MV-4-11 (cell line): ENCODE results near the gene IL13.

Experiments
- DNase-seq: peaks from one replicate; lab custom pipeline; 2025; lab: John Stamatoyannopoulos, UW

The IL13 gene

GRCh38 chr5:132669966-132670882 lies 12.3 kb downstream of the IL13 start:
- no peak for DNase-seq

- DNase-seq: no peak
Measured at GRCh38 chr5:132671000-132671399, 13.0 kb downstream of the IL13 start.

DNA sequence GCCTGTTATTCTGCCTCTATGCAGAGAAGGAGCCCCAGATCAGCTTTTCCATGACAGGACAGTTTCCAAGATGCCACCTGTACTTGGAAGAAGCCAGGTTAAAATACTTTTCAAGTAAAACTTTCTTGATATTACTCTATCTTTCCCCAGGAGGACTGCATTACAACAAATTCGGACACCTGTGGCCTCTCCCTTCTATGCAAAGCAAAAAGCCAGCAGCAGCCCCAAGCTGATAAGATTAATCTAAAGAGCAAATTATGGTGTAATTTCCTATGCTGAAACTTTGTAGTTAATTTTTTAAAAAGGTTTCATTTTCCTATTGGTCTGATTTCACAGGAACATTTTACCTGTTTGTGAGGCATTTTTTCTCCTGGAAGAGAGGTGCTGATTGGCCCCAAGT lies 15.5 kb downstream of the IL13 start:
- DNase-seq: no peak

DNA sequence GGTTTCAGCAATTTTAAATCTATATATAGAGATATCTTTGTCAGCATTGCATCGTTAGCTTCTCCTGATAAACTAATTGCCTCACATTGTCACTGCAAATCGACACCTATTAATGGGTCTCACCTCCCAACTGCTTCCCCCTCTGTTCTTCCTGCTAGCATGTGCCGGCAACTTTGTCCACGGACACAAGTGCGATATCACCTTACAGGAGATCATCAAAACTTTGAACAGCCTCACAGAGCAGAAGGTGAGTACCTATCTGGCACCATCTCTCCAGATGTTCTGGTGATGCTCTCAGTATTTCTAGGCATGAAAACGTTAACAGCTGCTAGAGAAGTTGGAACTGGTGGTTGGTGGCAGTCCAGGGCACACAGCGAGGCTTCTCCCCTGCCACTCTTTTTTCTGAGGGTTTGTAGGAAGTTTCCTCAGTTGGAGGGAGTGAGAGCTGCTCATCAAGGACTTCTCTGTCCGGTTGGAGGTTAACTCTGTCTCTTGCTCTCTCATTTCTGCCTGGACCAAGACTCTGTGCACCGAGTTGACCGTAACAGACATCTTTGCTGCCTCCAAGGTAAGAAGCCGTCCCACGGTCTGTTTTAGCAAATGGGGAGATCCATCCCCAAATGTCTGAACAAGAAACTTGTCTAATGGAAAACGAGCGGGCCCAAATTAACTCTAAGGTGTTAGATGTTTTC lies 16.1 kb downstream of the IL13 start, which contains the start of gene IL4:
Gene IL4, plus strand, starts transcription at position 51 of the 692 bp plus-strand sequence. Its CDS starts 62 bp downstream, at position 113.
- no peak for DNase-seq

GRCh38 chr5:132674671-132675506 lies 16.9 kb downstream of the IL13 start:
- DNase-seq: no peak

GRCh38 chr5:132675936-132676689 lies 18.1 kb downstream of the IL13 start:
- DNase-seq: no peak

- no peak for DNase-seq
Measured at GRCh38 chr5:132677191-132677590, 19.2 kb downstream of the IL13 start.

GRCh38 chr5:132677682-132678400 lies 19.9 kb downstream of the IL13 start:
- no peak for DNase-seq

DNA sequence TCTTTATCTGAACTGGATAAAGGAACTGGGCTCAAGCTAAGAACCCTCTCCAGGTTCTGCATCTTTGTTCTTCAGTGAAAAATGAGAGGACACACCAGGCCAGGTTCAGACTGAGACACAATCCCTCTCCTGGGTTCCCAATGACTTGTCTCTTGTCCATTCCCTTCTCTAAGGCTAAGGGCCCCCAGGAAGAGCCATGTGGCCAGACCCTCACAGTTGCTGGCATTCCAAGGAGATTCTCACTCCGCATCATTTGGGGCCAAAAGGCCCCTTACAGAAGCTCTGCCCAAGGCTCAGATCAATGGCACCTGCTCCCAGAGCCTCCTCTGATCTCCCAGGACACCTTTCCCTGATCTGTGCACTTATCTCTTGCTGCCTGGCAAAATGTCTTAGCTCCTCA lies 20.8 kb downstream of the IL13 start:
- no peak for DNase-seq

DNA sequence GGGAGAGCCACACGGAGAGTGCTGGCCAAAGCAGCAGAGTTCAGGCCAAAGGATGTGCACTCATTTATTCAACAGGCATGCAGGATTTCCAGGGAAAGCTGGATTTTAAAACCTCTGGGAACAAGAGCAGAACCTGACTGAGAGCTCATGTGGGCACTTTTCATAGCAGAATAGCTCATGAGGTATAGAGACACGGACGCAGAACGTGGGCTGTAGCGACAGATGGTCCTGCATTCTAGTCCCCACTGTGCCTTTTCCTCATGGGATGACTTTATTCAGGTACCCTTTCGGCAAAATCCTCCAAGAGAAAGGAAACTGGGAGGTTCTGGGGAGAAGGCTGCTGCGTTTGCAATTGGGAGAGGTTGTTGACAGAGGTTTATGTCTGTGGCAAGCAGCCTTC lies 21.2 kb downstream of the IL13 start:
- no peak for DNase-seq

- no peak for DNase-seq
Measured at GRCh38 chr5:132679717-132680380, 21.9 kb downstream of the IL13 start.

DNA sequence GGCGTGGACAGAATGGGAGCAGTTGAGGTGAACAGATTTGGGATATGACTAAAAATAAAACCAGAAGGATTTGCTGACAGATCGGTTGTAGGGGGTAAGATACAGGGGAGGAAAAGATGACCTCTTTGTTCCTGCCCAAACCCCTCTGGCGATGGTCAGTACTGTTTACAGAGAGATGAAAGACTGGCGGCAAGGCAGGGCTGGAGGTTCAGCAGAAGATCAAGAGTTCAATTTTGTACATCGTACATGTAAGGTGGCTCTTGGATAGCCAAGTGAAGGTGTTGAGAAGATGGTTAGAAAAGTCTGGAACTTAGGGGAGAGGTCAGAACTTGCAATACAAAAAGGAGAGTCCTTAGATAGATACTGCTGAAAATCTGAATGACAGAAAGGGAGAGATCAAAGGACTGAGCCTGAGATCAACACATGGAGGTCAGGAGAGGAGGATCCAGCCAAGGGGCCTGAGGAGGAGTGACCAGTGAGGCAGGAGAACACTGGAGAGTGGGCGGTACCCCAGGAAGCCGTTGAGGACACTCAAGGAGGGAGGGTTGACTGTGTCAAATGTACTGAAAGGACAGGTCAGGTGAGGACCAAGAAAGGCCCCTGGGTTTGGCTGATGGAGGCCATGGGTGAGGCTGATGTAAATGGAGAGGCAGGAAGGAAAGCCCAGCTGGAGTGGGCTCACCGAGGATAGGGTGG lies 23.0 kb downstream of the IL13 start:
- DNase-seq: no peak

- DNase-seq: no peak
Measured at GRCh38 chr5:132681476-132681831, 23.5 kb downstream of the IL13 start.

DNA sequence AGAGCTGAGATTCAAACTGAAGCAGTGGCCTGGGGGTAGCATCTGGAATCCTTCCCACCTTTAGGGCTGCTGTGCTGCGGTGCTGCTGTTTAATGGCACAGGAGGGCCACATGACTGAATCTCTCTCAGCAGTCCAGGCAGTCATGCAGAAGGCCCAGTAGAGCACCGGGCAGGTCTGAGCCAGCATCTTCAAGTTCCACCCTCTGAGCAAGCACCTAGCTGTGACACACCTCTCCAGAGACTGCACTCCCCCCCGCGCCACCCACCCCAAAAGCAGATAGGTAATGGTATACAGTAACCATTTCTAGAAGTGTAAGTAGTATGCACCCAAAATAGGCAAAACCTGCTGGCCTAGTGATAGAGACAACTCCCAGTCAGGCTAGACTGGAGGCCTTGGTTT lies 24.0 kb downstream of the IL13 start:
- DNase-seq: no peak

- no peak for DNase-seq
Measured at GRCh38 chr5:132684491-132684890, 26.5 kb downstream of the IL13 start.

DNA sequence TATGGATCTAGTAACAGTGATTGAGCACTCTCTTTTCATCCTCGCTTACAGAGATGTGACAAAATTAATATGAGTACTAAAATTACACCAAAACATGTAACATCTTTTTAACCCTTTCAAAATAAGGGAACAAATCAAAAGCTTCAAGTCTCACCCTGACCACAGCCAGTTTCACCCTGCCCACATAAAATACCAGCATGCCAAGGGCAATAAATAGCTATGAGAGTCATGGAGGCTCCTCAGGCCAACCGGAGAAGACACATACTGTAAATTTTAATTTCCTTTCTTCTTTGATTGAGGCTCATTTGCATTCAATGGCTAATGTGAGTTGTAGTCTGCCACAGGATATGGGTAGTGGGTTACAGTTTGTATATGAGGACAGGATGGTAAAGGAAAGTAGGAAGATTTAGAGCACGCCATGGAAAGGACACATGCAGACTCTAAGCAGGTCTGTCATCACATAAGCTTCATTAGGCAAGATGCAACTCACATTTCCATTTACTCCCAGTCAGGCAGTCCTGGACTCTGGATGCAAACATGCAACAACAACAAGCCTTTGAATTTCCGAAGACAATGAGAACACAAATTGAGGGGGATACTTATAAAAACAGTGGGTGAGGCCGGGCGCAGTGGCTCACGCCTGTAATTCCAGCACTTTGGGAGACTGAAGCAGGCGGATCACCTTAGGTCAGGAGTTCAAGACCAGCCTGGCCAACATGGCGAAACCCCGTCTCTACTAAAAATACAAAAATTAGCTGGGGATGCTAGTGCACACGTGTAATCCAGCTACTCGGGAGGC lies 27.1 kb downstream of the IL13 start:
- DNase-seq: peak; percentile 26

- no peak for DNase-seq
Measured at GRCh38 chr5:132686193-132686592, 28.2 kb downstream of the IL13 start.

GRCh38 chr5:132687995-132688394 lies 30.0 kb downstream of the IL13 start:
- DNase-seq: no peak
